Left lung (tissue), 10 donors: Measurements from ENCODE around the gene TEKTIP1. TPM values are rescaled to one million over a fixed set of nuclear protein-coding genes. Genes with fewer than 3 reads are reported as not detected.
"Not testable (repeated sequence)": the region's sequence is repeated elsewhere in the genome, so short reads cannot be mapped to it uniquely, and the experiment has no call there.

ENCODE experiments used
- ATAC-seq: fragments of 200-7000 bp; cut with Tn5 transposase; one replicate; pipeline ENCODE4 v1.9.1; 2020; ENCODE audit warnings: moderate library complexity
- DNase-seq, 4 donors: peaks; one replicate each; pipeline ENCODE4 v3.0.0-alpha.2; 2013 to 2020
- H3K27ac ChIP-seq, 2 donors: fragments of 200-600 bp; sonication (generic) in 1 of 2; one replicate each; pipeline versions ENCODE4 v1.5.0 to v1.8.0; 2020 to 2021
- H3K27me3 ChIP-seq, 2 donors: fragments of 200-600 bp; sonication (generic) in 1 of 2; one replicate each; pipeline versions ENCODE4 v1.5.0 to v1.8.0; 2020 to 2021
- H3K36me3 ChIP-seq, 2 donors: fragments of 200-600 bp; sonication (generic) in 1 of 2; one replicate each; pipeline versions ENCODE4 v1.5.0 to v1.8.0; 2020 to 2021
- H3K4me1 ChIP-seq, 2 donors: fragments of 200-600 bp; one replicate each; pipeline ENCODE4 v1.8.0; 2021
- H3K4me3 ChIP-seq, 2 donors: fragments of 200-600 bp; sonication (generic) in 1 of 2; one replicate each; pipeline versions ENCODE4 v1.5.0 to v1.8.0; 2020 to 2021; ENCODE audit warnings: mild to moderate bottlenecking in 1 of 2
- H3K9me3 ChIP-seq, 2 donors: fragments of 200-600 bp; sonication (generic) in 1 of 2; one replicate each; pipeline versions ENCODE4 v1.5.0 to v1.8.0; 2020 to 2021
- CTCF ChIP-seq, 2 donors: fragments of 200-600 bp; sonication (generic) in 1 of 2; IDR thresholded peaks; one replicate each; pipeline versions ENCODE4 v1.5.0 to v1.8.0; 2021; ENCODE audit warnings: antibody characterized with exemption in 2 of 2
- intact Hi-C, 2 donors: fragments of 100-400 bp; cut with DNase I; formaldehyde crosslinking; loops; one replicate each; pipeline versions ENCODE4 v1.11.2 to v1.14.2; 2022
- polyA plus RNA-seq, 6 donors: library from polyadenylated mRNA; unstranded; fragments of 120-200 nt; gene quantifications; one replicate each; pipeline ENCODE4 v1.2.1, GENCODE V29; 2013; ENCODE audit not compliant: insufficient read length in 6 of 6
- total RNA-seq, 2 donors: library from RNA; stranded (reverse); fragmentation: NEBNext Ultra II Directional; extraction: Animal tissue kit (Norgen Biotek cat#: 25700); gene quantifications; one replicate each; pipeline ENCODE4 v1.2.1, GENCODE V29; 2021
- donor health status: DM: no; HTN: yes; CAD: no.
- donor health status: DM: no; HTN: no; CAD: no.

The TEKTIP1 gene
- total and polyA plus RNA-seq, 8 donors = 2.8 to 7.5 (median 4.8) TPM

- peak; percentile 46 for ATAC-seq
- no peak for TF ChIP-seq CTCF (IDR thresholded peaks at IDR 0.05)
- intact Hi-C loops = no loop called here
Observed at GRCh38 chr19:3580156-3580934, 41.4 kb downstream of the TEKTIP1 start.

GRCh38 chr19:3581792-3582191 lies 42.8 kb downstream of the TEKTIP1 start:
- DNase-seq, H3K4me3 ChIP-seq, H3K9me3 ChIP-seq, H3K36me3 ChIP-seq, H3K27ac ChIP-seq, ATAC-seq, H3K4me1 ChIP-seq, intact Hi-C loops: not testable (repeated sequence)
- H3K27me3 ChIP-seq = peaks cover 14 to 34% of the 10 kb centered on the region in 2 donors

More at GRCh38 chr19:3580156-3580934, 41.4 kb downstream of the TEKTIP1 start:
- peak in 2 of 4 donors; percentile 81 to 88 for DNase-seq
- Histone ChIP-seq H3K4me1 (peaks cover 0 to 14% of the 10 kb centered on the region in 2 donors), H3K9me3 (no peaks in the 10 kb centered on the region), H3K27ac (peak overlapping the region; percentile 7 to 66), H3K36me3 (peaks cover 0 to 16% of the 10 kb centered on the region in 2 donors), H3K27me3 (peaks cover 6 to 19% of the 10 kb centered on the region in 2 donors), H3K4me3 (no peak overlapping the region)

GRCh38 chr19:3584036-3584802 lies 45.2 kb downstream of the TEKTIP1 start:
- H3K36me3 ChIP-seq, intact Hi-C loops, ATAC-seq, H3K4me3 ChIP-seq, H3K4me1 ChIP-seq, H3K27ac ChIP-seq, DNase-seq, H3K9me3 ChIP-seq: not testable (repeated sequence)
- H3K27me3 ChIP-seq = peaks cover 14 to 37% of the 10 kb centered on the region in 2 donors

- Histone ChIP-seq H3K4me1 (peaks cover 0 to 6% of the 10 kb centered on the region in 2 donors), H3K4me3 (peak within 1 kb of the TSS; percentile 9 to 31), H3K36me3 (no peaks in the 10 kb centered on the region), H3K9me3 (no peaks in the 10 kb centered on the region), H3K27ac (no peak within 1 kb of the TSS), H3K27me3 (peaks cover 14 to 37% of the 10 kb centered on the region in 2 donors)
- no peak for TF ChIP-seq CTCF (IDR thresholded peaks at IDR 0.05)
- DNase-seq (no peak), ATAC-seq (no peak)
- intact Hi-C loops = no loop called here
Observed at GRCh38 chr19:3585301-3586126, 46.5 kb downstream of the TEKTIP1 start, which contains the start of gene GIPC3. Gene GIPC3 (plus strand): TSS chr19:3585478. CDS start chr19:3585598, 120 bp downstream.

- intact Hi-C loops = no loop called here
- no peaks in the 10 kb centered on the region for H3K36me3 ChIP-seq
- peaks cover 0 to 6% of the 10 kb centered on the region in 2 donors for H3K4me1 ChIP-seq
- peak overlapping the region; percentile 9 to 31 for H3K4me3 ChIP-seq
- ATAC-seq = no peak
- H3K27me3 ChIP-seq = peaks cover 14 to 37% of the 10 kb centered on the region in 2 donors
- peak; percentile 22 to 46 for TF ChIP-seq CTCF (IDR thresholded peaks at IDR 0.05)
- no peak for DNase-seq
- no peak overlapping the region for H3K27ac ChIP-seq
- H3K9me3 ChIP-seq = no peaks in the 10 kb centered on the region
Observed at GRCh38 chr19:3586127-3586626, 47.2 kb downstream of the TEKTIP1 start.
